Prostate gland (tissue), 2 donors: ENCODE data around the gene RAB3GAP1.

Source experiments
- CTCF ChIP-seq, 4 experiments: fragments of 200-600 bp in 2 of 4; fragments of 450-650 bp in 2 of 4; sonication (generic) in 2 of 4; IDR thresholded peaks; 1 replicate in 3 of 4; 2 replicates in 1 of 4; pipeline ENCODE4 v1.5.1; 2016 to 2019; ENCODE audit warnings: antibody characterized with exemption in 4 of 4, mild to moderate bottlenecking in 2 of 4, moderate library complexity in 2 of 4
- POLR2AphosphoS5 ChIP-seq: sonication (generic); formaldehyde crosslinking; IDR thresholded peaks from one replicate; pipeline ENCODE4 v1.6.1; 2017; ENCODE audit warnings: antibody characterized with exemption

- TF ChIP-seq CTCF (IDR thresholded peaks at IDR 0.05) = no peak
- no peak for TF ChIP-seq POLR2AphosphoS5
Observed at GRCh38 chr2:135050684-135051083, 1.4 kb upstream of the RAB3GAP1 start.
